Ishikawa (cell line): ENCODE measurements around the gene NME7.

Experiments
- EGR1 ChIP-seq: IDR thresholded peaks from 2 replicates; pipeline ENCODE4 v1.6.1; 2012
- EP300 ChIP-seq: IDR thresholded peaks from 2 replicates; pipeline ENCODE4 v1.6.1; 2012; ENCODE audit warnings: borderline replicate concordance
- RAD21 ChIP-seq: IDR thresholded peaks from 2 replicates; pipeline ENCODE4 v1.6.1; 2012; ENCODE audit warnings: low read depth
- REST ChIP-seq: IDR thresholded peaks from 2 replicates; pipeline ENCODE4 v1.6.1; 2012; ENCODE audit warnings: low read depth, mild to moderate bottlenecking
- TAF1 ChIP-seq: IDR thresholded peaks from 2 replicates; pipeline ENCODE4 v1.6.1; 2012; ENCODE audit warnings: low read depth, mild to moderate bottlenecking
- YY1 ChIP-seq: IDR thresholded peaks from 2 replicates; pipeline ENCODE4 v1.6.1; 2012; ENCODE audit warnings: low read depth
- TF ChIP-seq, protein P1 (sequence below): IDR thresholded peaks from 2 replicates; pipeline ENCODE4 v1.6.1; 2012

- TF ChIP-seq EP300 (no peak), EGR1 (no peak), TAF1 (no peak), RAD21 (peak; percentile 83), YY1 (no peak), REST (no peak)
- TF ChIP-seq, protein P1, sequence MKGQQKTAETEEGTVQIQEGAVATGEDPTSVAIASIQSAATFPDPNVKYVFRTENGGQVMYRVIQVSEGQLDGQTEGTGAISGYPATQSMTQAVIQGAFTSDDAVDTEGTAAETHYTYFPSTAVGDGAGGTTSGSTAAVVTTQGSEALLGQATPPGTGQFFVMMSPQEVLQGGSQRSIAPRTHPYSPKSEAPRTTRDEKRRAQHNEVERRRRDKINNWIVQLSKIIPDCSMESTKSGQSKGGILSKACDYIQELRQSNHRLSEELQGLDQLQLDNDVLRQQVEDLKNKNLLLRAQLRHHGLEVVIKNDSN, result no peak
Measured at GRCh38 chr1:169348383-169349036, 19.1 kb downstream of the NME7 start.
